ENCODE measurements around the gene TYK2.
"Not testable (repeated sequence)": the region's sequence is repeated elsewhere in the genome, so short reads cannot be mapped to it uniquely, and the experiment has no call there.

DNA sequence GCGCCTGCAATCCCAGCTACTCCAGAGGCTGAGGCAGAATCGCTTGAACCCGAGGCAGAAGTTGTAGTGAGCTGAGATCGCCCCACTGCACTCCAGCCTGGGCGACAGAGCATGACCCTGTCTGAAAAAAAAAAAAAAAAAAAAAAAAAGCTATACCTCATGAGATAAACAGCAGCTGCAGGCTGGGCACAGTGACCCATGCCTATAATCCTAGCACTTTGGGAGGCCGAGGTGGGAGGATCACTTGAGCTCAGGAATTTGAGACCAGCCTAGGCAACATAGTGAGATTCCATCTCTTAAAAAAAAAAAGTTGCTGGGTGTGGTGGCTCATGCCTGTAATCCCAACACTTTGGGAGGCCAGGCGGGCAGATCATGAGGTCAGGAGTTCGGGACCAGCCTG is 19.0 kb upstream of the TYK2 start:
- TF ChIP-seq, protein P1, sequence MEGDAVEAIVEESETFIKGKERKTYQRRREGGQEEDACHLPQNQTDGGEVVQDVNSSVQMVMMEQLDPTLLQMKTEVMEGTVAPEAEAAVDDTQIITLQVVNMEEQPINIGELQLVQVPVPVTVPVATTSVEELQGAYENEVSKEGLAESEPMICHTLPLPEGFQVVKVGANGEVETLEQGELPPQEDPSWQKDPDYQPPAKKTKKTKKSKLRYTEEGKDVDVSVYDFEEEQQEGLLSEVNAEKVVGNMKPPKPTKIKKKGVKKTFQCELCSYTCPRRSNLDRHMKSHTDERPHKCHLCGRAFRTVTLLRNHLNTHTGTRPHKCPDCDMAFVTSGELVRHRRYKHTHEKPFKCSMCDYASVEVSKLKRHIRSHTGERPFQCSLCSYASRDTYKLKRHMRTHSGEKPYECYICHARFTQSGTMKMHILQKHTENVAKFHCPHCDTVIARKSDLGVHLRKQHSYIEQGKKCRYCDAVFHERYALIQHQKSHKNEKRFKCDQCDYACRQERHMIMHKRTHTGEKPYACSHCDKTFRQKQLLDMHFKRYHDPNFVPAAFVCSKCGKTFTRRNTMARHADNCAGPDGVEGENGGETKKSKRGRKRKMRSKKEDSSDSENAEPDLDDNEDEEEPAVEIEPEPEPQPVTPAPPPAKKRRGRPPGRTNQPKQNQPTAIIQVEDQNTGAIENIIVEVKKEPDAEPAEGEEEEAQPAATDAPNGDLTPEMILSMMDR (optimal IDR thresholded peaks at IDR 0.05 in 1 of 3, IDR thresholded peaks at IDR 0.05 in 1 of 3, conservative IDR thresholded peaks at IDR 0.05 in 1 of 3; ENCODE audit: extremely low read depth in 1 of 3, insufficient read depth in 2 of 3, low read length in 3 of 3) = not testable (repeated sequence)
- not testable (repeated sequence) for TF ChIP-seq EZH2 (IDR thresholded peaks at IDR 0.05; ENCODE audit: low read length)

Measured in keratinocyte (primary cell).